ENCODE measurements around the gene CEP97.

- TF ChIP-seq CTCF (IDR thresholded peaks at IDR 0.05): no peak
- TF ChIP-seq POLR2A (IDR thresholded peaks at IDR 0.05): no peak
- TF ChIP-seq POLR2AphosphoS5 (IDR thresholded peaks at IDR 0.05): no peak
- TF ChIP-seq EP300 (IDR thresholded peaks at IDR 0.05; ENCODE audit: low read depth): no peak
Measured at GRCh38 chr3:101816215-101817149, 92.1 kb downstream of the CEP97 start.
